DMS53 treated with DMSO at 0.1 percent for 48 hours (cell line): ENCODE results near the gene ZC3H14.
A peak's percentile ranks its signal among the peaks of the same experiment; 100 is the strongest.

Experiments
- DNase-seq: peaks from one replicate; lab custom pipeline; 2025; ENCODE audit not compliant: unreplicated experiment; lab: John Stamatoyannopoulos, UW

ZC3H14 gene

GRCh38 chr14:88599761-88600439 is 37.1 kb downstream of the ZC3H14 start:
- DNase-seq, result no peak

DNA sequence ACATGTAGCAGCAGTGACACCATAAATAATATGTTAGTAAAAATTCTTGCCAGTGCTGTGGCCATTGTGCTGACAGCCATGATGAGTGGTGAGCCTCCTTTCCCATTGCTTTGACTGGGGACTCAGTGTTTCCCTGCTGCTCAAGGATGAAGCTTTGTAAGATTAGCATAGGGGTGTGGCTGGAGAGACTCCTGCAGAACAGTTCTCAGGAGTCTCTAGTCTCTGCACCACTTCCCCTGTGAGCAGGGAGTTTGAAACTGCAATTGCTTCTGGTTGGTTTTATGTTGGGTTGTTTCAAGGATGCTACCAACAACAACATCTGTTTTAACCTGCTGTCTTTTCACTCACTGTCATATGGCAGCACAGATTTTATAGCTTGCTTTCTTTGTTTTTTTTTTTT is 41.4 kb downstream of the ZC3H14 start:
- no peak for DNase-seq

DNA sequence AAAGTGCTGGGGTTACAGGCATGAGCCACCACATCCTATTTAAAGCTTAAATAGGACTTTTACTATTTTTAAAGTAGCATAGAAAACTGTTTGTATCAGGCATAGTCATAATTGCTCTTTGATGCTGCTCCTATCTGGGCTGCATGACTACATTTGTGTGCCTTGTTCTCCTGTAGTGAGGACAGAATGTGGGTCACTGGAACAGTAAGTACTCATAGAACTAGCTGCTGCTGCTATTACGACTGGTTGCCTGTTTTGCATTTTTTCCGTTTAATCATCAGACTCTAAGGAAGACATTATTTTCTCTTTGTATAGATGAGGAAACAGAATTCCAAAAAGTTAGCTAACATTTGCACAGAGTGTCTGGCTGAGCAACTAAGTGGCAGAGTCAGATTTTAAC is 42.8 kb downstream of the ZC3H14 start:
- DNase-seq, result no peak

- DNase-seq, result no peak
Observed at GRCh38 chr14:88607829-88608228, 45.0 kb downstream of the ZC3H14 start.

GRCh38 chr14:88611878-88612277 is 49.0 kb downstream of the ZC3H14 start:
- no peak for DNase-seq

- no peak for DNase-seq
Observed at GRCh38 chr14:88612981-88613380, 50.1 kb downstream of the ZC3H14 start.

GRCh38 chr14:88613552-88614010 is 50.7 kb downstream of the ZC3H14 start:
- no peak for DNase-seq

GRCh38 chr14:88614218-88614907 is 51.5 kb downstream of the ZC3H14 start:
- no peak for DNase-seq

DNA sequence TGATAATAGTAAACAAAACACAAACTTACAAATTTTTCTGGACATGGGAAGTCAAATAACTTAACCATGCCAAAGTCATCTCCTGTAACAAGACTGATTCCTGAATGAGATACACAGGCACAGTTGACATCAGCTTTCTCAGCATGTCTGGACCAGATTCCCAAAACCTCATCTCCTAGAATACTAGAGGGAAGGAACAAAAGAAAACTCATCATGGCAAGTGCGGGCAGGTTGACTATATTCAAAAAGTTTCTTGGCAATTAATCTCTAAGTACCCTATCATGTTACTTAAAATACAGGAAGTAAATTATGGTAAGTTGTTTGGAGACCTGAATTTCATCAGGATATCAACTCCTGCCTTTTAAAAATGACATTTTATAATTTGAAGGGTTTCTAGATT is 53.9 kb downstream of the ZC3H14 start:
- no peak for DNase-seq

GRCh38 chr14:88617479-88617878 is 54.6 kb downstream of the ZC3H14 start:
- no peak for DNase-seq

DNA sequence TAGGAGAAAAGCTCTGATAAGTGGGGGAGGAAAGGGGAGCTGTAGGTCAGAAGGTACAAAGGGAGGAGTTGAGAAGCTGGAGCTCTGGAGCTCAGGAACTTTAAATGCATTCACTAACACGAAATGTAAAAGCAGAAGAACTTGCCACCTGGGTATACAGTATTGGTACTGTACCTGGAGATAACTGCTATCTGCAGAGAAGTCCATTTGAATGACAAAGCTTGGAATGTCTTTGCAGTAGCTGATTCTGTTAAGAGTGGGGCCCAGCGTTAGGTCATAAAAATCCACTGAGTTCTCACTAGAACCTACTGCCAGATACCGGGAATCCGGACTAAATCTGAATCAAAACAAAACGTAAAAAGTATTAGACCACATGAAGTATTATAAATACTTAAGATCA is 55.6 kb downstream of the ZC3H14 start:
- DNase-seq, result no peak

DNA sequence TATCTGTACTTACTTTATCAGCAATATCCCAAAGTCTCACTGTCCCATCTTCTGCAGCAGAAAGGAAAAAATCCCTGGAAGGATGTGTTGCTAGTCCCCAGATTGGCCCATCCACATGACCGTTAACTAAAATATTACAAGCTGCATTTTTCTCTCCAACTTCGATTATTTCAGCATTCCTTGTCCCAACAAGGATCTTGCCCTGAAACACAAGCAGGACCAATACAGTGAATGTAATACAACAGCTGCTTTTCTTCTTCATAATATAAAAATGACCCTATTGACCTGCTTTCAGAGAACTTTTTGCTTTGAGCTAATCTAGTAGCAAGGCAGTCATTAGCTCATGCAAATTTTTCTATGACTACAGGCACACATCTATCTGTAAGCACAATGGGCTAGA is 58.3 kb downstream of the ZC3H14 start:
- no peak for DNase-seq

- DNase-seq, result no peak
Observed at GRCh38 chr14:88625671-88626070, 62.8 kb downstream of the ZC3H14 start.

DNA sequence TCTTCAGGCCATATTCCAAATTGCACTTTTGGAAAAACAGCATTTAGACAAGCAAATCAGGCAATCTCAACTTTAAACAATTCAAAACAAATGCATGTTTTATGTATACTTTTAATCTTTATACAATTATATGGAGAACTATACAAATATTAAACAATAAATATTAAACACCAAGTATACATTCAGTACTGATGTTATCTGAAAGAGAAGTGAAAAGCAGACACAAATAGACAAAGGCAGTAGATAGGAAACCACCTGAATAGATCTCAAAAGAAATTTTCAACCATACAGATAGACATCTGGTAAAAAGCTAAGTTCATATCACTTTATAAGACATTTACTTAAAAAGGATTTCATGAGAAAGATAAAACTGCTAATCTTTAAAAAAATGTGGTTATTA is 65.2 kb downstream of the ZC3H14 start:
- DNase-seq, result no peak

DNA sequence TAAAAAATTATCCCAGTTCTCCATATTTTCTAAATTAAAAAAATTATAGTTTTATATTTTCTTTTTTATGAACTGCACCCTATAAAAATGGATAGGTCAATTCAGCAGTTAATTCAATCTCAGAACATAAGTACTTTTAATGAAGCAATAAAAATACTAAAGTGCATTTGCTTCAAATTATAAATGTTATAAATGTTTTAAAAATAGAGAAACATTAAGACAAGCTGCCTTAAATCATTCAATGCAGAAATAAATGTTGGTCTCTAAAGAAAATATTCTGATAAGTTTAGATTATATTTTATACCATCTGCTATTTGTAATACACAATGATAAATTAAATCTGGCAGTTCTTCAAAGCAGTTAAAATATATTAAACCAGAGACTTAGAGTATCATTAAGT is 65.6 kb downstream of the ZC3H14 start:
- no peak for DNase-seq

GRCh38 chr14:88630565-88630964 is 67.7 kb downstream of the ZC3H14 start:
- DNase-seq, result no peak

GRCh38 chr14:88631091-88631490 is 68.3 kb downstream of the ZC3H14 start:
- no peak for DNase-seq

GRCh38 chr14:88632512-88632911 is 69.7 kb downstream of the ZC3H14 start:
- DNase-seq, result no peak

GRCh38 chr14:88639221-88639620 is 76.4 kb downstream of the ZC3H14 start:
- DNase-seq, result no peak

DNA sequence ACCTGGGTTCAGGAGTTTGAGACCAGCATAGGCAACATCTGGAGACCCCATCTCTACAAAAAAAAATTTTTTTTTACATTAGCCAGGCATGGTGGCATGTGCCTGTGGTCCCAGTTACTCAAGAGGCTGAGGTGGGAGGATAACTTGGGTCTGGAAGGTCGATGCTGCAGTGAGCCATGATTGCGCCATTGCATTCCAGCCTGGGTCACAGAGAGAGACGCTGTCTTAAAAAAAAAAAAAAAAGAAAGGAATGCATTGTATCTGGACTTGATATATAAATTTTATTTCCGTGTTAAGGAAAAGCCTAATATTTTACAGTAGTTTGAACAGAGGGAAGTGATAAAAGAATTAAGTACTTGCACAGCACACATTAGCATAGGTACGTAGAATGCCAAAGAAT is 97.2 kb downstream of the ZC3H14 start:
- no peak for DNase-seq

GRCh38 chr14:88667555-88668273 is 104.9 kb downstream of the ZC3H14 start:
- peak; percentile 49 for DNase-seq

DNA sequence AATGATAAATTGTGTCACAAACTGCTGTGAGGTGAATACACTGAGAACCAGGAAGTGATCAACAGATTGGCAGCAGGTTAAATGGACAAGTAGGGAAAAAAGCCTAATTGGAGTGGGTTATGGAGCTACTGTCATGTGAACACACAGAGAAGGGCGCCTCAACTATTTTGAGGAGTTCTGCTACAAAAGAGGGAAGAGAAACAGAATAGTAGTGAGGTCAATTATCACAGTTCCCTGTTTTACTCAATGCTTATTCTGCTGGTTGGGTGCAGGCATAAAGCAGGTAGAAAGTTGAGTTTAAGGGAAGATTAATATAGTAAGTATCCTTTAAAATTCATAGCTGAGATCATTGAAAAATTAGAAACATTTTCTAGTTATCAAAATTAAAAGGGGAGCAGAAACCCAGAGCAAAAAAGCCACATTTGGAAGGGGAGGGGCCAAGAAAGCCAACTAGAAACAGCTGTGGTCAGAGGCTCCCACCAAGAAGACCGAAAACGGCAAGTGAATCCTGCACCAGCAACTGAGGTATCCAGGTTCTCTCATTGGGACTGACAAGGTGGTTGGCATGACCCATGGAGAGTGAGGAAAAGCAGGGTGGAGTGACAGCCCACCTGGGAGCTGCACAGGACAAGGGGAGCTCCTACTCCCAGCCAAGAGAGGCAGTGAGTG is 105.7 kb downstream of the ZC3H14 start:
- no peak for DNase-seq
